HepG2 (cell line): Measurements from ENCODE around the gene RIPK1. TPM values are rescaled to one million over a fixed set of nuclear protein-coding genes. Genes with fewer than 3 reads are reported as not detected.

Source experiments
- ATAC-seq: fragments of 200-7000 bp; cut with Tn5 transposase; 3 replicates; pipeline ENCODE4 v1.9.1; 2020; ENCODE audit warnings: mild to moderate bottlenecking, moderate library complexity
- BruUV-seq: library from RNA; stranded (reverse); fragments of 400-500 nt; replicated peaks from 2 replicates; lab custom pipeline; 2021; lab: Mats Ljungman, UMichigan
- CTCF ChIA-PET: fragments of 300-600 bp; formaldehyde crosslinking; extraction: SDS; loops from one replicate; lab custom pipeline; 2021; ENCODE audit warnings: low total read pairs, inconsistent platforms, low intra/inter-chr PET ratio; lab: Yijun Ruan, JAX
- POLR2A ChIA-PET: fragments of 350-600 bp; sonication (Branson Sonifier 250); formaldehyde crosslinking; loops from one replicate; lab custom pipeline; 2020; ENCODE audit warnings: antibody characterized with exemption, inconsistent platforms; lab: Yijun Ruan, JAX
- DNase-seq: peaks from one replicate; pipeline ENCODE4 v3.0.0-alpha.2; 2015; ENCODE audit warnings: low spot score
- FAIRE-seq: peaks from 3 replicates; lab custom pipeline; 2011; peaks lifted over from hg19 to GRCh38; lab: Jason Lieb, UNC
- H2AFZ ChIP-seq: one replicate; pipeline ENCODE4 v1.6.1; 2011; ENCODE audit warnings: low read length, inconsistent platforms
- H3K27ac ChIP-seq: fragments of 300-600 bp; 3 replicates; pipeline ENCODE4 v1.8.0; 2011; ENCODE audit warnings: mixed run types, mild to moderate bottlenecking, mixed read lengths, low read length, inconsistent platforms; ENCODE audit not compliant: insufficient read depth; ENCODE audit errors: extremely low read length
- H3K27me3 ChIP-seq, 2 experiments: fragments of 200-600 bp in 1 of 2; 2 replicates in 1 of 2; 3 replicates in 1 of 2; pipeline versions ENCODE4 v1.6.0 to v1.8.0; 2011; ENCODE audit warnings: low read length in 2 of 2, mild to moderate bottlenecking in 2 of 2, moderate library complexity in 2 of 2, inconsistent platforms in 1 of 2; ENCODE audit not compliant: insufficient read depth in 2 of 2, control insufficient read depth in 1 of 2
- H3K36me3 ChIP-seq, 2 experiments: fragments of 200-600 bp in 1 of 2; replicated peaks in 1 of 2; 2 replicates in 1 of 2; 3 replicates in 1 of 2; pipeline versions ENCODE4 v1.5.1 to v1.8.0; 2011; ENCODE audit warnings: low read length in 2 of 2, inconsistent platforms in 1 of 2; ENCODE audit not compliant: insufficient read depth in 2 of 2, control insufficient read depth in 1 of 2
- H3K4me1 ChIP-seq: 2 replicates; pipeline ENCODE4 v1.5.1; 2012; ENCODE audit warnings: low read length, inconsistent platforms; ENCODE audit not compliant: insufficient read depth
- H3K4me2 ChIP-seq: 2 replicates; pipeline ENCODE4 v1.6.0; 2011; ENCODE audit warnings: low read depth, low read length, inconsistent platforms
- H3K4me3 ChIP-seq, 3 experiments: fragments of 200-600 bp in 1 of 3; sonication (generic), shearing (Covaris generic) in 1 of 3; replicated peaks in 1 of 3; 2 replicates each; pipeline ENCODE4 v1.5.1; 2011 to 2016; ENCODE audit warnings: low read length in 3 of 3, inconsistent platforms in 2 of 3, low read depth in 2 of 3, mild to moderate bottlenecking in 2 of 3, control low read depth in 1 of 3, mixed read lengths in 1 of 3; ENCODE audit not compliant: insufficient read depth in 1 of 3
- H3K79me2 ChIP-seq: one replicate; pipeline ENCODE4 v1.6.1; 2011; ENCODE audit warnings: low read length, inconsistent platforms; ENCODE audit not compliant: insufficient read depth
- H3K9ac ChIP-seq: 2 replicates; pipeline ENCODE4 v1.6.0; 2011; ENCODE audit warnings: mild to moderate bottlenecking, low read depth, low read length, inconsistent platforms; ENCODE audit not compliant: insufficient read depth
- H3K9me3 ChIP-seq: 2 replicates; pipeline ENCODE4 v1.5.1; 2012; ENCODE audit warnings: mild to moderate bottlenecking, low read length
- H4K20me1 ChIP-seq: 2 replicates; pipeline ENCODE4 v1.6.0; 2011; ENCODE audit warnings: inconsistent platforms, mild to moderate bottlenecking, low read length, moderate library complexity; ENCODE audit not compliant: insufficient read depth
- FOXP4 ChIP-seq: sonication (generic); formaldehyde crosslinking; IDR thresholded peaks from 2 replicates; pipeline ENCODE4 v1.4.0; 2020; ENCODE audit warnings: missing genetic modification reagents
- IRX3 ChIP-seq: sonication (generic); formaldehyde crosslinking; IDR thresholded peaks from 2 replicates; pipeline ENCODE4 v1.8.1; 2023; ENCODE audit warnings: mild to moderate bottlenecking, low read depth, missing genetic modification reagents, borderline replicate concordance
- ISX ChIP-seq: sonication (generic); formaldehyde crosslinking; conservative IDR thresholded peaks from 2 replicates; pipeline ENCODE4 v1.5.0; 2020; ENCODE audit warnings: missing genetic modification reagents
- NFE2L2 ChIP-seq: fragments of 150-350 bp; IDR thresholded peaks from 2 replicates; pipeline ENCODE4 v1.6.1; 2014; ENCODE audit warnings: low read length
- SYNCRIP ChIP-seq: fragments of 200-400 bp; formaldehyde crosslinking; IDR thresholded peaks from 2 replicates; pipeline ENCODE4 v1.6.1; 2018; ENCODE audit warnings: mild to moderate bottlenecking, low read depth, low read length; ENCODE audit not compliant: insufficient read depth
- ZBTB2 ChIP-seq: sonication (generic); formaldehyde crosslinking; IDR thresholded peaks from 2 replicates; pipeline ENCODE4 v1.8.0; 2022; ENCODE audit warnings: low read depth, missing genetic modification reagents
- ZFYVE20 ChIP-seq: sonication (generic); formaldehyde crosslinking; IDR thresholded peaks from 2 replicates; pipeline ENCODE4 v1.8.0; 2023; ENCODE audit warnings: low read depth, mild to moderate bottlenecking, moderate library complexity, missing genetic modification reagents, borderline replicate concordance
- ZNF124 ChIP-seq: sonication (generic); formaldehyde crosslinking; IDR thresholded peaks from 2 replicates; pipeline ENCODE4 v1.4.0; 2020; ENCODE audit warnings: missing genetic modification reagents
- ZNF432 ChIP-seq: sonication (generic); formaldehyde crosslinking; IDR thresholded peaks from 2 replicates; pipeline ENCODE4 v1.5.0; 2020; ENCODE audit warnings: missing genetic modification reagents, mild to moderate bottlenecking, borderline replicate concordance
- ZNF510 ChIP-seq: sonication (generic); formaldehyde crosslinking; IDR thresholded peaks from 2 replicates; pipeline ENCODE4 v1.4.0; 2020; ENCODE audit warnings: low read depth, mild to moderate bottlenecking, missing genetic modification reagents
- ZNF547 ChIP-seq: sonication (generic); formaldehyde crosslinking; IDR thresholded peaks from 2 replicates; pipeline ENCODE4 v1.5.1; 2020; ENCODE audit warnings: mild to moderate bottlenecking, missing genetic modification reagents
- ZNF850 ChIP-seq: sonication (generic); formaldehyde crosslinking; conservative IDR thresholded peaks from 2 replicates; pipeline ENCODE4 v1.9.0; 2021; ENCODE audit warnings: mild to moderate bottlenecking, missing genetic modification reagents
- WGBS: methylation state at CpG from one replicate; pipeline ENCODE4 v1.1.6; 2017; ENCODE audit warnings: low lambda C conversion rate; 5-methylcytosine and 5-hydroxymethylcytosine counted together
- in situ Hi-C: cut with HindIII; loops from 2 replicates; pipeline ENCODE4 v1.10.0; 2017; ENCODE audit warnings: low pct_unique_long_range_greater_than_20kb; ENCODE audit not compliant: extremely low pct_ligation_motif_present
- intact Hi-C: fragments of 100-400 bp; cut with micrococcal nuclease; formaldehyde crosslinking; loops from one replicate; pipeline ENCODE4 v1.10.0; 2022; ENCODE audit not compliant: unreplicated experiment
- polyA plus RNA-seq, 8 experiments: library from polyadenylated mRNA; depleted of rRNA in 3 of 8; stranded (reverse) in 7 of 8; unstranded in 1 of 8; fragments of >200 nt; fragmentation: Illumina TruSeq in 4 of 8; extraction: Trizol in 4 of 8; gene quantifications; 2 replicates each; pipeline versions ENCODE4 v1.2.1 to v1.2.3, GENCODE V29; 2011 to 2016; ENCODE audit warnings: low read depth in 4 of 8, missing spikeins in 1 of 8, mixed read lengths in 1 of 8; ENCODE audit not compliant: insufficient read depth in 1 of 8
- total RNA-seq, 5 experiments: library from RNA; depleted of rRNA; stranded (reverse); fragments of >200 nt; fragmentation: Illumina TruSeq; extraction: Trizol; gene quantifications; 2 replicates each; pipeline ENCODE4 v1.2.3, GENCODE V29; 2016; ENCODE audit warnings: low read depth in 1 of 5
- TF ChIP-seq, protein P1 (sequence below): sonication (generic); formaldehyde crosslinking; IDR thresholded peaks from 2 replicates; pipeline ENCODE4 v1.5.0; 2020; ENCODE audit warnings: missing genetic modification reagents, mild to moderate bottlenecking, borderline replicate concordance
- TF ChIP-seq, protein P2 (sequence below): sonication (generic); formaldehyde crosslinking; IDR thresholded peaks from 2 replicates; pipeline ENCODE4 v1.4.0; 2020; ENCODE audit warnings: missing genetic modification reagents, borderline replicate concordance

RIPK1 gene
- total and polyA plus RNA-seq, 2 of the 13 experiments (the other 11 are each of a cell fraction or from before 2014, with no cell fraction given): 9.0 to 10.3 TPM

GRCh38 chr6:3053231-3053508 is 15.1 kb upstream of the RIPK1 start:
- POLR2A ChIA-PET: interaction anchor here (0.6 to 3.3 kb wide), 19 partner anchors 11 to 968 kb away, joined by 3 to 122 read pairs (median 5); partner anchors contain the start of genes NQO2, PSMG4, RIPK1 and SERPINB1
- Histone ChIP-seq H3K27ac (peak overlapping the region; percentile 85), H3K9ac (peak overlapping the region; percentile 67), H3K36me3 (no peaks in the 10 kb centered on the region), H3K4me2 (peak overlapping the region; percentile 88), H3K4me1 (peaks cover 46% of the 10 kb centered on the region), H3K9me3 (no peaks in the 10 kb centered on the region), H4K20me1 (no peaks in the 10 kb centered on the region), H3K27me3 (peaks cover 0 to 30% of the 10 kb centered on the region in 2 experiments; a peak in 2 of 5 replicates), H3K79me2 (no peaks in the 10 kb centered on the region), H3K4me3 (peak overlapping the region; percentile 57 to 80 (median 72)), H2AFZ (peak overlapping the region; percentile 13)
- FAIRE-seq (peak; percentile 23), ATAC-seq (no peak), DNase-seq (peak; percentile 89)
- CTCF ChIA-PET: interaction anchor here (1.0 to 1.9 kb wide), 3 partner anchors 52 to 55 kb away, joined by 4 to 9 read pairs (median 6); partner anchors contain the start of gene NQO2
- BruUV-seq: no TSS peak
- 2% methylated on average over 11 of the region's 11 CpGs for WGBS
- in situ Hi-C loops: loop anchor here (5.0 kb wide), 2 partner anchors 56 to 101 kb away; partner anchors contain the start of gene NQO2
- intact Hi-C loops: loop anchor here (1.0 to 10.0 kb wide), 3 partner anchors 21 to 1458 kb away; partner anchors contain the start of gene NQO2
- TF ChIP-seq, protein P1, sequence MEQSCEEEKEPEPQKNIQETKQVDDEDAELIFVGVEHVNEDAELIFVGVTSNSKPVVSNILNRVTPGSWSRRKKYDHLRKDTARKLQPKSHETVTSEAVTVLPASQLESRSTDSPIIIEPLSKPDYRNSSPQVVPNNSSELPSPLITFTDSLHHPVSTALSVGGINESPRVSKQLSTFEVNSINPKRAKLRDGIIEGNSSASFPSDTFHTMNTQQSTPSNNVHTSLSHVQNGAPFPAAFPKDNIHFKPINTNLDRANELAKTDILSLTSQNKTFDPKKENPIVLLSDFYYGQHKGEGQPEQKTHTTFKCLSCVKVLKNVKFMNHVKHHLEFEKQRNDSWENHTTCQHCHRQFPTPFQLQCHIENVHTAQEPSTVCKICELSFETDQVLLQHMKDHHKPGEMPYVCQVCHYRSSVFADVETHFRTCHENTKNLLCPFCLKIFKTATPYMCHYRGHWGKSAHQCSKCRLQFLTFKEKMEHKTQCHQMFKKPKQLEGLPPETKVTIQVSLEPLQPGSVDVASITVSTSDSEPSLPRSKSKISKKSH (CRISPR knock-in tag): no peak
- TF ChIP-seq ZNF432 (CRISPR knock-in tag) (no peak), ZFYVE20 (CRISPR knock-in tag) (no peak), ZNF124 (CRISPR knock-in tag) (no peak), ZNF547 (CRISPR knock-in tag) (no peak), ZBTB2 (CRISPR knock-in tag) (no peak), NFE2L2 (no peak), ZNF510 (CRISPR knock-in tag) (no peak), IRX3 (no peak), ISX (CRISPR knock-in tag) (no peak), SYNCRIP (no peak), ZNF850 (no peak), FOXP4 (CRISPR knock-in tag) (peak; percentile 78)
- TF ChIP-seq, protein P2, sequence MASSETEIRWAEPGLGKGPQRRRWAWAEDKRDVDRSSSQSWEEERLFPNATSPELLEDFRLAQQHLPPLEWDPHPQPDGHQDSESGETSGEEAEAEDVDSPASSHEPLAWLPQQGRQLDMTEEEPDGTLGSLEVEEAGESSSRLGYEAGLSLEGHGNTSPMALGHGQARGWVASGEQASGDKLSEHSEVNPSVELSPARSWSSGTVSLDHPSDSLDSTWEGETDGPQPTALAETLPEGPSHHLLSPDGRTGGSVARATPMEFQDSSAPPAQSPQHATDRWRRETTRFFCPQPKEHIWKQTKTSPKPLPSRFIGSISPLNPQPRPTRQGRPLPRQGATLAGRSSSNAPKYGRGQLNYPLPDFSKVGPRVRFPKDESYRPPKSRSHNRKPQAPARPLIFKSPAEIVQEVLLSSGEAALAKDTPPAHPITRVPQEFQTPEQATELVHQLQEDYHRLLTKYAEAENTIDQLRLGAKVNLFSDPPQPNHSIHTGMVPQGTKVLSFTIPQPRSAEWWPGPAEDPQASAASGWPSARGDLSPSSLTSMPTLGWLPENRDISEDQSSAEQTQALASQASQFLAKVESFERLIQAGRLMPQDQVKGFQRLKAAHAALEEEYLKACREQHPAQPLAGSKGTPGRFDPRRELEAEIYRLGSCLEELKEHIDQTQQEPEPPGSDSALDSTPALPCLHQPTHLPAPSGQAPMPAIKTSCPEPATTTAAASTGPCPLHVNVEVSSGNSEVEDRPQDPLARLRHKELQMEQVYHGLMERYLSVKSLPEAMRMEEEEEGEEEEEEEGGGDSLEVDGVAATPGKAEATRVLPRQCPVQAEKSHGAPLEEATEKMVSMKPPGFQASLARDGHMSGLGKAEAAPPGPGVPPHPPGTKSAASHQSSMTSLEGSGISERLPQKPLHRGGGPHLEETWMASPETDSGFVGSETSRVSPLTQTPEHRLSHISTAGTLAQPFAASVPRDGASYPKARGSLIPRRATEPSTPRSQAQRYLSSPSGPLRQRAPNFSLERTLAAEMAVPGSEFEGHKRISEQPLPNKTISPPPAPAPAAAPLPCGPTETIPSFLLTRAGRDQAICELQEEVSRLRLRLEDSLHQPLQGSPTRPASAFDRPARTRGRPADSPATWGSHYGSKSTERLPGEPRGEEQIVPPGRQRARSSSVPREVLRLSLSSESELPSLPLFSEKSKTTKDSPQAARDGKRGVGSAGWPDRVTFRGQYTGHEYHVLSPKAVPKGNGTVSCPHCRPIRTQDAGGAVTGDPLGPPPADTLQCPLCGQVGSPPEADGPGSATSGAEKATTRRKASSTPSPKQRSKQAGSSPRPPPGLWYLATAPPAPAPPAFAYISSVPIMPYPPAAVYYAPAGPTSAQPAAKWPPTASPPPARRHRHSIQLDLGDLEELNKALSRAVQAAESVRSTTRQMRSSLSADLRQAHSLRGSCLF (CRISPR knock-in tag): no peak
